ENCODE data around the gene RNF180. TPM values are rescaled to one million over a fixed set of nuclear protein-coding genes. Genes with fewer than 3 reads are reported as not detected.
"Not testable (repeated sequence)": the region's sequence is repeated elsewhere in the genome, so short reads cannot be mapped to it uniquely, and the experiment has no call there.

The RNF180 gene
- total RNA-seq, 1 donor from 2014 or later = 11.2 TPM

GRCh38 chr5:64397552-64397951, 231.9 kb downstream of the RNF180 start:
- DNase-seq (ENCODE audit: low spot score, unreplicated experiment) = no peak
- H3K4me1 Mint-ChIP-seq (ENCODE audit: low read depth) = peaks cover 6% of the 10 kb centered on the region
- peaks cover 1% of the 10 kb centered on the region for H3K36me3 Mint-ChIP-seq (ENCODE audit: insufficient read depth)
- no peak overlapping the region for H3K4me3 Mint-ChIP-seq (ENCODE audit: low read depth)
- H3K9me3 Mint-ChIP-seq (ENCODE audit: low read depth) = peaks cover 20% of the 10 kb centered on the region
- H3K27ac Mint-ChIP-seq = no peak overlapping the region
- no peak for TF ChIP-seq CTCF (IDR thresholded peaks at IDR 0.05; ENCODE audit: unreplicated experiment)
- H3K27me3 Mint-ChIP-seq = no peaks in the 10 kb centered on the region

GRCh38 chr5:64398735-64399134, 233.1 kb downstream of the RNF180 start:
- not testable (repeated sequence) for H3K4me3 Mint-ChIP-seq (ENCODE audit: low read depth); DNase-seq (ENCODE audit: low spot score, unreplicated experiment); H3K36me3 Mint-ChIP-seq (ENCODE audit: insufficient read depth); H3K27ac Mint-ChIP-seq; H3K4me1 Mint-ChIP-seq (ENCODE audit: low read depth); H3K27me3 Mint-ChIP-seq
- peaks cover 19% of the 10 kb centered on the region for H3K9me3 Mint-ChIP-seq (ENCODE audit: low read depth)

- peak; percentile 25 for DNase-seq (ENCODE audit: low spot score, unreplicated experiment)
- not testable (repeated sequence) for H3K36me3 Mint-ChIP-seq (ENCODE audit: insufficient read depth); H3K4me3 Mint-ChIP-seq (ENCODE audit: low read depth); H3K27me3 Mint-ChIP-seq
- Mint-ChIP-seq H3K9me3 (ENCODE audit: low read depth) (peaks cover 32% of the 10 kb centered on the region), H3K4me1 (ENCODE audit: low read depth) (peaks cover 18% of the 10 kb centered on the region), H3K27ac (peak overlapping the region; percentile 92)
These were observed 241.6 kb downstream of the RNF180 start for GRCh38 chr5:64407103-64407825.

- TF ChIP-seq CTCF (IDR thresholded peaks at IDR 0.05; ENCODE audit: unreplicated experiment) = no peak
- no peak overlapping the region for H3K27ac Mint-ChIP-seq
- DNase-seq (ENCODE audit: low spot score, unreplicated experiment) = no peak
- no peak overlapping the region for H3K4me3 Mint-ChIP-seq (ENCODE audit: low read depth)
- no peaks in the 10 kb centered on the region for H3K4me1 Mint-ChIP-seq (ENCODE audit: low read depth)
- no peaks in the 10 kb centered on the region for H3K9me3 Mint-ChIP-seq (ENCODE audit: low read depth)
- no peaks in the 10 kb centered on the region for H3K36me3 Mint-ChIP-seq (ENCODE audit: insufficient read depth)
- H3K27me3 Mint-ChIP-seq = no peaks in the 10 kb centered on the region
These were observed 251.7 kb downstream of the RNF180 start for GRCh38 chr5:64417390-64417789.

- no peak overlapping the region for H3K27ac Mint-ChIP-seq
These were observed 252.4 kb downstream of the RNF180 start for GRCh38 chr5:64418013-64418412.

More at GRCh38 chr5:64418013-64418412, 252.4 kb downstream of the RNF180 start:
- TF ChIP-seq CTCF (IDR thresholded peaks at IDR 0.05; ENCODE audit: unreplicated experiment) = no peak
- Mint-ChIP-seq H3K4me3 (ENCODE audit: low read depth) (no peak overlapping the region), H3K9me3 (ENCODE audit: low read depth) (no peaks in the 10 kb centered on the region), H3K36me3 (ENCODE audit: insufficient read depth) (no peaks in the 10 kb centered on the region), H3K27me3 (no peaks in the 10 kb centered on the region), H3K4me1 (ENCODE audit: low read depth) (no peaks in the 10 kb centered on the region)
- DNase-seq (ENCODE audit: low spot score, unreplicated experiment) = no peak

Other genes with a start within 250 kb of the RNF180 start
- gene HTR1A, start 203.4 kb upstream of the RNF180 start, total RNA-seq = not detected in 2 replicates

Measured in progenitor cell of endocrine pancreas (in vitro differentiated cells).